Mucosa of gallbladder (tissue), 1 donor: ENCODE data around the gene PMIS2. TPM values are rescaled to one million over a fixed set of nuclear protein-coding genes. Genes with fewer than 3 reads are reported as not detected.

ENCODE experiments used
- DNase-seq: peaks from one replicate; pipeline ENCODE4 v3.0.0-alpha.2; 2020; ENCODE audit warnings: low spot score
- total RNA-seq: library from RNA; stranded (reverse); gene quantifications from one replicate; pipeline ENCODE4 v1.2.1, GENCODE V29; 2021
- donor health status: DM: no; HTN: no; CAD: no.

PMIS2 gene
- total RNA-seq, 1 donor from 2014 or later: not detected

DNA sequence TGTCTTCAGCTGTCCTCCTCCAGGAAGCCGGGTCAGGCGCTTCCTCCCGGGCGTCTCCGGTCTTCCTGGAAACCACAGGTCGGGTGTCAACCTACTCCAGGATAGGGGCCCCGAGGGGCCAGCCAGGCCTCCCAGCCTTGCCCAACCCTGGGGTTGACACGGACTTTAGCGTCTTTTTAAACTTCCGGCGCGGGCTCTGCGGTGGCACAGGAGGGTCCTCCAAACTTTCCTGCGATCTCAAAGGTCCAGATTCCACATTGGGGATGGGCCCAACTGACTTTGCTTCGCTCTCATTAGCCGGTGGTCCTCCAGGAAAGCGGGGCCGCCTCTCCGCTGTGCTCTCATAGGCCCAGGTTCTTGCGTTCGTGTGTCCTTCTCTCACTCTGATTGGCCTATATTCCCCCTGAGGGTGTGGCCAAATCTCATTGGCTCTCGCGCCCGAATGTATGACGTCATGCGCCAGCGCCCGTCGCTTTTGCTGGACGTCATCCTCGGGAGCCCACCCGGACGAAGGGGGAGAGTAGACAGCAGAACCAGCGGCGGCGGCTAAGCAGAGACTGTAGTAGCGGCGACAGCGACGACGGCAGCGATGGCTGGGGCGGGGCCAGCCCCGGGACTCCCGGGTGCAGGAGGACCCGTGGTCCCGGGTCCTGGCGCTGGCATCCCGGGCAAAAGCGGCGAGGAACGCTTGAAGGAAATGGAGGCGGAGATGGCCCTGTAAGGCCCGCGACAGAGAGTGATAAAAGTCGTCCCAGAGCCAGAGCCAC lies 42.8 kb downstream of the PMIS2 start, which contains the start of gene RBM42:
Gene RBM42 (plus strand): TSS at position 472 of the 767 bp plus-strand sequence. CDS start 118 bp downstream, at position 590.
- peak; percentile 97 for DNase-seq

DNA sequence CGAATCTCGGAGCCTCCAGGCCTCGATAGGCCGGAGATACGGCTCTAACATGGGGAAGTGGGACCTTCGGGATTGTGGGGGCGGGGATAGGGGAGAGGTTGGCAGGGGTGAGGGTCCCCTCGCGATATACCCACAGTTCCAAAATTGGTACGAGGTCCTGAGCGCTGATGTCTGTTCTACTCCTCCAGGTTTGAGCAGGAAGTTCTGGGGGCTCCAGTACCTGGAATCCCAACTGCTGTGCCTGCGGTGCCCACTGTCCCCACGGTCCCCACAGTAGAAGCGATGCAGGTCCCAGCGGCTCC lies 43.3 kb downstream of the PMIS2 start:
- no peak for DNase-seq

DNA sequence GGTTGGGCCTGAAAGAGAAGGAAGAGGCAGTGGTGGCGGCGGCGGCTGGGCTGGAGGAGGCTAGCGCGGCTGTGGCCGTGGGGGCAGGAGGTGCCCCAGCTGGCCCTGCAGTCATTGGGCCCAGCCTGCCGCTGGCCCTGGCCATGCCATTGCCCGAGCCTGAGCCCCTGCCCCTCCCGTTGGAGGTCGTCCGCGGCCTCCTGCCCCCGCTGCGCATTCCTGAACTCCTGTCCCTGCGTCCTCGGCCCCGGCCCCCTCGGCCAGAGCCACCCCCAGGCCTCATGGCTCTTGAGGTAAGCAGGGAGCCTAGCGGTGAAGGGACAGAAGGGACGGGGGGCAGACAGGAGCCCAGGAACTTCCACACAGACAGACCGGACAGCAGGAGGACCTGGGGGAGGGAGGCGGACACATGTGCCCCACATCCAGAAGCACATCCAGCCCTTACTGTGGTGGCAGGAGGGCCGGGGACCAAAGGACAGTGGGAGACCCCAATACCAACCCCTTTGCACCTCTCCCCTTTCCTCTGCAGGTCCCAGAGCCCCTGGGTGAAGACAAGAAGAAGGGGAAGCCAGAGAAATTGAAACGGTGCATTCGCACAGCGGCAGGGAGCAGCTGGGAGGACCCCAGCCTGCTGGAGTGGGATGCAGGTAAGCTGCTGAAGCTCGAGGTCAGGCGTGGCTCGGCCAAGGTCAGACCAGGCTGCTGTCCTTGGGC lies 47.9 kb downstream of the PMIS2 start:
- DNase-seq: no peak

DNA sequence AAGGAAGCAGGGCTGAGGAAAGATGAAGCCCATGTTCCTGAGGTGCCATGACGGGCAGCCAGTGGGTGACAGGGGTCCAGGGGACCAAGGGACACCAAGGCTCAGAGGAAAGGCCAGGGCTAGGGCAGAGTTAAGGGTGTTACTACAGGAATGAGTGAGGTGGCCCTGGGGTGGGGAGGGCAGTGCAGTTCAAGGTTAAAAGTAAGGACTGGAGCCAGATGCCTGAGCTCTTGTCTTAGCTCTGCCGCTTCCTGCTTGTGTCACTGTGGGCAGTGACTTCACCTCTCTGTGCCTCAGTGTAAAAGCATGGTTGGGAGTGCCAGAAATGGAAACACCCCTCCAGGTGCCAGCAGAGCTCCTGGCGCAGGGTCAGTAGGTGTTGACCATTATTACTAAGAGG lies 50.7 kb downstream of the PMIS2 start:
- DNase-seq: no peak

Other genes starting within 250 kb of the PMIS2 start
- gene FFAR1, start 238.3 kb upstream of the PMIS2 start, total RNA-seq: not detected
- gene FFAR3, start 227.7 kb upstream of the PMIS2 start, total RNA-seq: 0.29 TPM
- gene GPR42, start 215.1 kb upstream of the PMIS2 start, total RNA-seq: not detected
- 0.17 TPM for gene FFAR2, start 137.9 kb upstream of the PMIS2 start, total RNA-seq
- not detected for gene KRTDAP, start 95.7 kb upstream of the PMIS2 start, total RNA-seq
- gene DMKN, start 72.5 kb upstream of the PMIS2 start, total RNA-seq: 1.8 TPM
- gene SBSN, start 57.9 kb upstream of the PMIS2 start, total RNA-seq: not detected
- not detected for gene GAPDHS, start 52.7 kb upstream of the PMIS2 start, total RNA-seq
- gene TMEM147, start 40.5 kb upstream of the PMIS2 start, total RNA-seq: 87.6 TPM
- not detected for gene ATP4A, start 22.5 kb upstream of the PMIS2 start, total RNA-seq
- gene HAUS5, start 26.6 kb downstream of the PMIS2 start, total RNA-seq: 10.7 TPM
- gene RBM42, start 42.9 kb downstream of the PMIS2 start, total RNA-seq: 78.3 TPM
- gene ETV2, start 55.6 kb downstream of the PMIS2 start, total RNA-seq: 2.5 TPM
- 459 TPM for gene COX6B1, start 62.1 kb downstream of the PMIS2 start, total RNA-seq
- 0.89 TPM for gene UPK1A, start 80.3 kb downstream of the PMIS2 start, total RNA-seq
- 0.43 TPM for gene ZBTB32, start 118.4 kb downstream of the PMIS2 start, total RNA-seq
- 45.1 TPM for gene KMT2B, start 131.8 kb downstream of the PMIS2 start, total RNA-seq
- gene IGFLR1, start 156.3 kb downstream of the PMIS2 start, total RNA-seq: 14.8 TPM
- gene U2AF1L4, start 159.2 kb downstream of the PMIS2 start, total RNA-seq: 23.9 TPM
- 67.9 TPM for gene PSENEN, start 159.5 kb downstream of the PMIS2 start, total RNA-seq
- gene LIN37, start 162.4 kb downstream of the PMIS2 start, total RNA-seq: 10.1 TPM
- gene HSPB6, start 170.9 kb downstream of the PMIS2 start, total RNA-seq: 654 TPM
- 31.2 TPM for gene PROSER3, start 172.0 kb downstream of the PMIS2 start, total RNA-seq
- gene ARHGAP33, start 189.4 kb downstream of the PMIS2 start, total RNA-seq: 20.1 TPM
- 0.46 TPM for gene PRODH2, start 226.7 kb downstream of the PMIS2 start, total RNA-seq